KOPT-K1 (cell line): Measurements from ENCODE around the gene NOS1AP.

Experiments
- H3K27ac ChIP-seq: fragments of 200-600 bp; sonication (generic); 2 replicates; pipeline ENCODE4 v1.5.1; 2016; ENCODE audit warnings: antibody characterized with exemption, mild to moderate bottlenecking, low read depth, low read length; ENCODE audit not compliant: poor library complexity, severe bottlenecking
- H3K36me3 ChIP-seq: fragments of 200-600 bp; sonication (generic); 2 replicates; pipeline ENCODE4 v1.5.1; 2017; ENCODE audit warnings: antibody characterized with exemption, mild to moderate bottlenecking, low read length, moderate library complexity; ENCODE audit not compliant: insufficient read depth
- H3K9me3 ChIP-seq: fragments of 200-600 bp; sonication (generic); 2 replicates; pipeline ENCODE4 v1.5.1; 2017; ENCODE audit warnings: antibody characterized with exemption, low read length, mild to moderate bottlenecking; ENCODE audit not compliant: insufficient read depth, poor library complexity, severe bottlenecking

Gene NOS1AP

DNA sequence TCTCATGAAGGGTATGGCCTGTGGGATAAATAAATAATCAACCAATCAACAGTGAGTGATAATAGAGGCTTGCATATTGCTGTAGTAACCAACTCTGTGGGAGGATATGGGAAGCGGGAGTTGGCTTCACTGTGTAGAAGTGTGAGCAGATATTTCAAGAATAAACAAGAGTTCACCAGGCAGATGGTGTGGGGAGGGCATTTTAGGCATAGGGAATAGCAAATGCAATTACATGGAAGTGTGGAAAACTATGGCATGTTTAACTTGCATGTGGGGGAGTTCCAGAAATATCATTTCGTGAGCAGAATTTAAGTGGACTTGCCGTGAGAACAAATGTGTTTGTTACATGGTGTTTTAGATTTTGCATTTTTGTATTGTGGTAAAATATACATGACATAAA is 211.9 kb downstream of the NOS1AP start:
- H3K36me3 ChIP-seq = no peaks in the 10 kb centered on the region
- H3K9me3 ChIP-seq = no peaks in the 10 kb centered on the region
- H3K27ac ChIP-seq = no peak overlapping the region

DNA sequence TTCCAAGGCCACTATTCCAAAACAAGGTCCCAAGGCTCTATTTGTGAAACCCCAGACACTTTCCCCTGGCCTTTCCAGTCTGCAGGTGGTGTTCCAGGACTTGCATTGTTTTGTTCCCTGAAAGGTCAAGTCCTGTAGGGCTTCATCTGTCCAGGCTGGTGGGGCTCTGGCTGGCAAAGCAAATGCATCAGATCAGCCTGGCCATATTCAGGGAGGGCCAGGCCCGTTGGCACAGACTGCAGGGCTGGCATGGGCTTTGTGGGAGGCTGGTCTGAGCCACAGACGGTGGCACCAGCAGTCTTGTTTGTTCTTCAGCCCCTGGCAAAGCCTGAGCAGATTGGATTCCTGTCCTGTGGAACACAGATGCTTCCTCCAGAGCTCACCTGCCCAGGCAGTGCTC is 214.2 kb downstream of the NOS1AP start:
- Histone ChIP-seq H3K9me3 (no peaks in the 10 kb centered on the region), H3K27ac (no peak overlapping the region), H3K36me3 (no peaks in the 10 kb centered on the region)

DNA sequence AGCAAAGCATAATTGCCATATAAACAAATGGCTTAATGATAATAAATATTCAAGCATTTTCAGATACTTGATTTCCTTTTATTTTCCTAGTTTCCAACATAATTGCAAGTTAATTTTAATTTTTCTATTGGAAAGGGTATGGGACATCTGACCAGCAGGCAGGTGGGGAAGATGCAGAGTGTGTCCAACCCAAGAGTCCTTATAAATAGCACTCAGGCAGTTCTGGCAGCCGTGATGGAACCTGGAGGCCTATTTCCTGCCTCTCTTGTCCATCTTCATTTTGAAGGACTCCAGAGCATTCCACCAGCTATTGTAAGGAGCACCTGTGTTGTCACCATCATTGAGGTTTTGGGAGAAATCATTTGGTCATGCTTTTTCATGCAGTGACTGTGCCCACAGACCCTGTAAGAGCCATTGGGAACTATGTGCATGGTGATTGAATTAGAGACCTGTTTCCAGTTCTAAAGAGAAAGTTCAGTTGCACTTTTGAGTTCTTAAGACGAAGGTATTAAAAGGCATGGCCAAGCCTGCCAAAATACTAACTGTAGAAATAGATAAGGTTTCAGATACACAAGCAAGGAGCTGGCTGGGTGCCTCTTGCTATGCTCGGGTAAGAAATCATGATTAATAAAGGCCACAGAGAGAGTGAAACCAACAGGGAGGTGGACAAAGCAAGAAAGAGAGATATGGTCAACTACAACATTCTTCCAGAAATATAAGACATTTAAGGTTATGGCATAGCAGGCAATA is 214.9 kb downstream of the NOS1AP start:
- Histone ChIP-seq H3K36me3 (no peaks in the 10 kb centered on the region), H3K27ac (no peak overlapping the region), H3K9me3 (no peaks in the 10 kb centered on the region)

DNA sequence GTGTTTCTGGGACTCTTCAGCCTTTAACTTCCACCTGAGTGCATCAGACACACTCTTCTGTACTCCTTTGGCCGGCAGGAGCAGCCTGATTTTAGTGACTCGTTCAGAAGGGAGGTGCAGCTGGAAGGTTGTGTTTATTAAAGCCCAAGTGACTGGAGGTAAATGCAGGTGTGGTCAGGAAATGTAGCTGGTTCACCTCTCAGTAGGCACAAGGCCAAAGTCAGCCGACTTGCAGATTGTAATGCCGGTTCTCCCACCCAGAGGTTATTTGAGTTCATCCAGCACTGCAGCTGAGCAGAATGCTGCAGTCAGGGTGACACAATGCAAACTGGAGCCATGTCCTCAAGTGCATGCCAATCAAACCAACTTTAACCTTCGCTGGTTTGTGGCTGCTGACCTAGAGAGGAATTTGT is 215.7 kb downstream of the NOS1AP start:
- H3K9me3 ChIP-seq = no peaks in the 10 kb centered on the region
- no peaks in the 10 kb centered on the region for H3K36me3 ChIP-seq
- no peak overlapping the region for H3K27ac ChIP-seq

DNA sequence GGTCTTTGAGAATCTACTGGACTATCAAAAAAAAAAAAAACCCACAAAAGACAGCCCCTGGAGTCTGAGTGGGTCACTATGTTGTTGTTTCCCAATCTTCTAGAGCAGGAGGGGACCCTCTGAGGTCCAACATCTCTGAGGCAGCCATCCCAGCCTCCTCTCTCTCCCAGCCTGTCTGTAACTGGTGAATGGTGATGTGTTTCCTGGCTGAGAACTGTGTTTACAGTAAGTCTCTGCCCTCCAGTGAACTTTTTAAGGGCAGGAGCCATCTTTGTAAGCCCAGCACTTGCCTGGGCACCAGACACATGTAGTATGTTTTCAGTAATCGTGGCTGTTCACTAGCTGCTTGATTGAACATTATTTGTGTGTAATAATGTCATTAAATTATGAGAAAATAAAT is 221.5 kb downstream of the NOS1AP start:
- no peak overlapping the region for H3K27ac ChIP-seq
- no peaks in the 10 kb centered on the region for H3K9me3 ChIP-seq
- no peaks in the 10 kb centered on the region for H3K36me3 ChIP-seq

DNA sequence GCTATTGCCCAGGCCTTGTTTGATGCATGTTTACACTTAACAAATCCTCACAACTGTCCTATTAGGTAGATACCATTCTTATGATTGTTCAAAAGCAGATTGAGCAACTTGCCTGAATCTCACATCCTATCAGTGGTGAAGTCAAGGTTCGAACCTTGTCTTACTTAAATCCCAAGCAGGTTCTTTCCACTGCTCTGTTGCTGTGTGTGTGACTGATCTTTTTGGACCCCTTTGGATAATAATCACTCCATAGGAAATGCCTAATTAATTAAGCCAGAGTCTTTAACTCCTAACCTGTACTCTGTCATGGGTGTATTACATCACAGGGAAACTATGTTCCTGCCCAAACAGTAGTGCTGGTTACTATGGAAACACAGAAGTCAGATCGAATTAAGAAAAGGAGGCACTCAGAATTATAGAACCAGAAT is 222.9 kb downstream of the NOS1AP start:
- H3K9me3 ChIP-seq = no peaks in the 10 kb centered on the region
- no peak overlapping the region for H3K27ac ChIP-seq
- H3K36me3 ChIP-seq = no peaks in the 10 kb centered on the region

DNA sequence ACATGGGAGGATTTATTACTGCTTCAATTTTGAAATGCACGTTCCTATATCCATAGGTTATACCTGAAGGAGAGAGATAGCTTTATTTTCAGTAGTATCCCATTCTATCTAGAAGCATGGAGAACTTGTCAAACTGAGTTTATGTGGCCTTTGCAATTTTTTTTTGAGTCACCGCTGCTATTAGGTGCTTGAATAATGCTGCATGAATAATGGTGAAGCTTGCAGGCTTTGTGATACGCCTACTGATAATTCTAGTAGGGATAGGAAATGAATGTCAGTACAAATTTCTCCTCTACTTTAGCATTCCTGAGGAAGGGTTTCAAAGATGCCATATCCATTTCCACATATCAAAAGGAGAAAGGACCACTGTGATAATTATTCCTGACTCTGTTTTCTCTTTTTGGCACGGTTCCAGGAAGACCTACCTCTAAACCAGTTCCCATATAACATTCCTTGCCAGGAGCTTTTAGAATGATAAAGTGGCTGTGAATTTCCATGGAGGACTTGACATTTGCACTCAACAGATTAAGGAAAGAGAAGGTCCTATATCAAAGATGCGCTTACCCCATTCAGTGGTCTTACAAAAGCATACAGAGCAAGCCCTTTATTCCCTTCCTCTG is 223.7 kb downstream of the NOS1AP start:
- no peak overlapping the region for H3K27ac ChIP-seq

DNA sequence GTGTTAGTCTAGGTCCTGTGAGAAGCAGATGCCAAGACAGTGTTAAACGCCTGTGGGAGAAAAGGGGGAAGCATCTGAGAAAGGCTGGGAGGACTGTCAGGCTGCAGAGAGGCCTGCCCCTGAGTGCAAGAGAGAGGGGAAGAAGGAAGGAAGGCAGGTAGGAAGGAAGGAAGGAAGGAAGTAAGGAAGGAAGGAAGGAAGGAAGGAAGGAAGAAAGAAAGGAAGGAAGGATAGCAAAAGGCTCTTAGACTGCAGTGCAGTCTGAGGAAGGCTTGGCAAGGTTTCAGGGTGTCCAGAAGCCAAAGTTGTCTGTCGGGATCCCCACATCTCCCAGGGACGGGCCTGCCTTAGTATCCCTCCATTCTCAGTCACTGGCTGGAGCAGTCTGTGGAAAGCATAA is 224.5 kb downstream of the NOS1AP start:
- Histone ChIP-seq H3K9me3 (no peaks in the 10 kb centered on the region), H3K27ac (no peak overlapping the region), H3K36me3 (no peaks in the 10 kb centered on the region)

More for the DNA sequence above, 223.7 kb downstream of the NOS1AP start:
- no peaks in the 10 kb centered on the region for H3K9me3 ChIP-seq
- no peaks in the 10 kb centered on the region for H3K36me3 ChIP-seq

DNA sequence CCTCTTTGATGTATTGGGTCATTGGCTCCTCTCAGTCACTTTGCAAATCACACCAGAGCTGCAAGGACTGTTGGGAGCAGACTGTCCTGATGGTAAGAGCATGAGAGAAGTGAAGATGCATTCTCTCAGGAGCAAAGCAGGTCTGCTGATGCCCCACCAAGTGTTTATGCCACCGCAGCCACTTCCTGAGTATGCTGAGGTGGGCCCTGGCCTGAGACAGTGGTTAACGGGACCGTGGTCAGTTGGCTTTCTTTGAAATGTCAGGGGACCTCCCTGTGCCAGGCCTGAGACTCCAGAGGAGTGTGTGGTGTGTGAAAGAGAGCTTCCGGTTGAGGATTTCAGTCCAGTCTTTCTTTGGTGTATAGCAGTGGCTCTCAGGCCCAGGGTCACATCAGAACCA is 227.7 kb downstream of the NOS1AP start:
- H3K27ac ChIP-seq = no peak overlapping the region
- H3K9me3 ChIP-seq = peaks cover 6% of the 10 kb centered on the region
- H3K36me3 ChIP-seq = no peaks in the 10 kb centered on the region

DNA sequence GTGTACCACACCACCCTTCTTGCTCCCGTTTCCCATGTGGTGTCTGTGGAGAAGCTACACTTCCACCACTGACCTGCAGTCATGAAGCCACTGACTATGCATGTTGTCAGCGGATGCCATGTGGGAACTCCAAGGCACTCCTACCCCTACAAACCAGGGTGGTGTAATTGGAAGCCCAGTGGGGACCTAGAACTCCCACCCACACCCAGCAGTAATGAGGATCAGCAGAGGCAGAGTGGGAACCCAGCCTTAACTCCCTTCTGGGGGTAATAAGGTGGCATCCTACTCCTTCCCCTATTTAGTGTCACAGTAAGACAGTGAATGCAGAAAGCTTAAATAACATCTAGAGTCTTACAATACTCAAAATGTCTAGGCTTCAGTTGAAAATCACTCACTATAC is 228.8 kb downstream of the NOS1AP start:
- Histone ChIP-seq H3K27ac (no peak overlapping the region), H3K36me3 (no peaks in the 10 kb centered on the region), H3K9me3 (peaks cover 6% of the 10 kb centered on the region)

DNA sequence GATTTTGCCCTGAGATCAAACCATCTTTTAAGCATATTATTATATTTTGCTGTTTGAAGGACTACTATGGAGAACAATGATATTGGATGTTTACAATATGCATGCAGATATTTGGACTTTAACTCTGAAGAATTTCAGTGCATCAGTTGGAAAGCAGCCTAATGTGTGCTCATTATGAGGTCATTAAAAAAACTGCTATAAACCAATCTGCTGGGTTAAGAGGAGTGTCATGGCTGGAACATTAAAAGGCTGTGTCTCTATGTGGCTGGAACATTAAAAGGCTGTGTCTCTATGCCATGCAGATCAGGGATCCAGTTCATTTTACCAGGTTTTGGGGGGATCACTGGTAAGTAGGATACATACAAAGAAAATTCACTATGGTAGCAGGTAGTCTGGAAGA is 229.5 kb downstream of the NOS1AP start:
- Histone ChIP-seq H3K9me3 (peaks cover 6% of the 10 kb centered on the region), H3K27ac (no peak overlapping the region), H3K36me3 (no peaks in the 10 kb centered on the region)

DNA sequence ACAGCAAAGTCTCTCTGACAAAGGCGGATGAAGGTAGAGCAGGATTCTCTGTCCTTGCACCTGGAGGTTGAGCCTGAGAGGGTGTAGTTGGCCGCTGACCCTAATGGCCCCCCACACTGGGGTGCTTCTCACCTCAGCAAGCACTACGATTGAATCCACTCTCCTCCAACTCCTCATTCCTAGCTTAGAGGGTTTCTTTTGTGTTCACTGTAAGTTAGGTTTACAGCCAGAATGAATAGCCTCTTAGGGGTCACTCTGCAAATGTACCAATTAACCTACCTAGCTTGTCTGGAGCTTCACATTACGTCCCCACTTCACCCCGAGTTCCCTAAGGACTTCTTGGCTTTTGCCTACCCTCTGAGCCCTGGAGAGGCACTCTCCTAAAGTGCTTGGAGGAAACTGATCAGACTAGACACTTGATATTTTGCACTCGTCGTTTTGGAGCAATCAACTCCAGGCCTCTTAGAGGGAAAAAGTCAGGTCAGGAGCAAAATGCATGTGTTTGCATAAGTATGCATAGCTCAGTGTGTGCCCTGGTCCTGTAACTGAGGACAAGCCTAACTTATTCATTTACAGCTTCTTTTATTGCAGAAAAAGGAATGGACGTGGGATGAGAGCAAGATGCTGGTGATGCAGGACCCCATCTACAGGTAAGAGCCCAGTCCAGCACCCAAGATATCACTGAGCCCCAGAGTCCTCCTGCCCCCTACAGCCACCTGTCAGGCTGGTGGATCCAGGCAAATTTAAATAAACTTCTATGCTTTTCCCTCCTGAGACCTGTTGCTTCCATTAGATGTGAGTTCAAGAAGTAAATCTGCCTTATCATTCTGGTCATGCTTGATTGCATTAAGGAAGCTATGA is 230.8 kb downstream of the NOS1AP start:
- Histone ChIP-seq H3K9me3 (peaks cover 6% of the 10 kb centered on the region), H3K27ac (no peak overlapping the region), H3K36me3 (no peaks in the 10 kb centered on the region)

DNA sequence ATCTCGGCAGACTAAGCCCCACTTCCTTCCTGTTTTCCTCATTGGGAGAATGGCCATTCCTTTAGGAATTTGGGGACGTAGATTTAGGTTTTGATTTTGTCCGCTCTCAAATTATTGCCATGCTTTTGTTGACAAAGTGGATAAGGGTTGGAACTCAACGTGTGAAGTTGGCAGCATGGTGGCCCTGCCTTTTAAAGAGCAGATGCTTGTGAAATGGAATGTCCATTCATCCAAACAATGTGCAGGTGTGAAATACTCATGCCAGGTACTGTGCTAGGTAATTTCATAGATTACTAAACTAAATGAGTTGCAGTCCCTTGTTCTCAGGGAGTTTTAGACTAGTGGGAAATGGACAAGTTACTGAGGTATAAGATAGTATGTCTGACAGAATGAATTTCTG is 232.2 kb downstream of the NOS1AP start:
- peaks cover 6% of the 10 kb centered on the region for H3K9me3 ChIP-seq
- H3K27ac ChIP-seq = no peak overlapping the region
- no peaks in the 10 kb centered on the region for H3K36me3 ChIP-seq

DNA sequence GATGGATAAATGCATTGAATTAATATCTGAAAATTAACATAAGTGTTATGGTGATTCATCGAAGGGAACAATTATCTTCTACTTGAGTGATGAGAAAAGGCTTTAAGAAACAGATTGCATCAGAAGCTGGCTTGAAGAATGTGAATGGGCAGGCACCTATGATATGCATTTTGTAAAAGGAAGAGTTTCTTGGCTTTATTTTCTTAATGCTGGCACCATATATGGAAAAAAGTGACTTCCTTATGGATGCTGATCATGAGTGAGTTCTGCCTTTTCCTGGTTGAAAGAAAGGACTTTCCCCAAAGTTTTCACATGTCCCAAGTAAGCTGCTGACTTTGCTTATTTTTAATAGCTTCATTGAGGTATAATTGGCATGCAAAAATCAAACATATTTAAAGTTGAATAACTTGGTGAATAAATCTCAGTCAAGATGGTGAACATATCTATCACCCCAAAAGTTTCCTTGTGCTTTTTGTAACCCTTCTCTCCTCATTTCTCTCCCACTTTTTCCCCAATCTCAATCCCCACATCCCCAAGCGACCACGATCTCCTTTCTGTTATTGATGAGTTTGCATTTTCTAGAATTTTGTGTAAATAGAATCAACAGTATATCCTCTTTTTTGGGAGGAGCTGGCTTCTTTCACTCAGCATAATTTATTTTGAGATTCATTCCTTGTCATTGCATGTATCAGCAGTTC is 233.0 kb downstream of the NOS1AP start:
- peaks cover 6% of the 10 kb centered on the region for H3K9me3 ChIP-seq
- no peaks in the 10 kb centered on the region for H3K36me3 ChIP-seq
- no peak overlapping the region for H3K27ac ChIP-seq

DNA sequence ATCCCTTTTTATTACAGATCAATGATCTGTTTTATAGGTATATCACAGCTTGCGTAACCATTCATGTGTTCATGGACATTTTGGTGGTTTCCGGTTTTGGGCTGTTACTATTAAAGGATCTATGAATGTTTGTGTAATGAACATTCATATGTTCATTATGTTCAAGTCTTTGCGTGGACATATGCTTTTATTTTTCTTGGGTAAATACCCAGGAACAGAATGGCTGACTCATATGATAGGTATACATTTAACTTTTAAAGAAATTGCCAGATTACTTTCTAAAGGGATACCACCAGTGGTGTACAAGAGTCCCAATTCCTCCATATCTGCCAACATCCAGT is 233.5 kb downstream of the NOS1AP start:
- no peak overlapping the region for H3K27ac ChIP-seq
- H3K36me3 ChIP-seq = no peaks in the 10 kb centered on the region
- peaks cover 6% of the 10 kb centered on the region for H3K9me3 ChIP-seq
